Heart left ventricle (tissue), 13 donors: ENCODE results near the gene CTCF.

ENCODE experiments used
- CTCF ChIP-seq, 12 donors: fragments of 200-600 bp; sonication (generic) in 4 of 12; IDR thresholded peaks; one replicate each; pipeline versions ENCODE4 v1.5.0 to v1.8.0; 2018 to 2022; ENCODE audit warnings: antibody characterized with exemption in 12 of 12, mild to moderate bottlenecking in 5 of 12
- POLR2A ChIP-seq, 2 donors: fragments of 450-650 bp; IDR thresholded peaks; one replicate each; pipeline ENCODE4 v1.6.1; 2017; ENCODE audit warnings: antibody characterized with exemption in 2 of 2, mild to moderate bottlenecking in 2 of 2, moderate library complexity in 2 of 2
- donor health status: ischemic (EF 13 %, LVEDD 7.1; RV severe dilation, severe dysfunction).
- donor health status: DM: no; HTN: yes; CAD: no.
- donor health status: DM: no; HTN: no; CAD: no.
- donor health status: ischemic (EF 25% LVEDD 6.9; RV normal size, moderate dysfunction).
- donor health status: ischemic (EF 25% LVEDD 5.7; RV mildly dilated, moderate dysfunction).
- donor health status: ischemic (EF 35%, LVEDD 5.7; RV mildly dilated, moderate dysfunction).
- donor health status: nonischemic (EF 11% LVEDD 7.7; RV severe dilation, severe dysfunction).
- donor health status: DM: yes; HTN: yes; CAD: no.
- donor health status: PGD.
- donor health status: ischemic (EF 29% LVEDD 5.4; RV normal size, mild dysfunction).
- donor health status: nonischemic (EF 23%, LVEDD 6.1; RV moderate dilation, normal function).

- TF ChIP-seq CTCF (IDR thresholded peaks at IDR 0.05) (no peak), POLR2A (IDR thresholded peaks at IDR 0.05) (no peak)
These were observed 44.5 kb upstream of the CTCF start for GRCh38 chr16:67517661-67518423.
